PC-9 (cell line): ENCODE measurements around the gene MTREX. TPM values are rescaled to one million over a fixed set of nuclear protein-coding genes. Genes with fewer than 3 reads are reported as not detected.

Source experiments
- BruUV-seq: library from RNA; stranded (reverse); fragments of 400-500 nt; replicated peaks from 2 replicates; lab custom pipeline; 2021; lab: Mats Ljungman, UMichigan
- CTCF ChIA-PET: fragments of 300-600 bp; sonication (Branson Sonifier 250); formaldehyde crosslinking; loops from one replicate; lab custom pipeline; 2022; ENCODE audit warnings: antibody characterized with exemption; lab: Charles Lee
- POLR2A ChIA-PET: fragments of 300-600 bp; sonication (Branson Sonifier 250); formaldehyde crosslinking; loops from one replicate; lab custom pipeline; 2022; ENCODE audit warnings: antibody characterized with exemption; ENCODE audit not compliant: unreplicated experiment; lab: Charles Lee
- DNase-seq, 2 experiments: peaks; one replicate each; pipeline versions ENCODE4 v3.0.0 to v3.0.0-alpha.2; 2015 to 2022; ENCODE audit warnings: mixed read lengths in 1 of 2
- H2AFZ ChIP-seq: fragments of 200-600 bp; sonication (generic); 2 replicates; pipeline ENCODE4 v1.8.1; 2017; ENCODE audit warnings: antibody characterized with exemption
- H3F3A ChIP-seq: fragments of 200-600 bp; sonication (generic); 2 replicates; pipeline ENCODE4 v1.8.1; 2017; ENCODE audit warnings: antibody characterized with exemption, mild to moderate bottlenecking, low read depth; ENCODE audit not compliant: insufficient read depth
- H3K27ac ChIP-seq: fragments of 200-600 bp; sonication (generic); 2 replicates; pipeline ENCODE4 v1.6.1; 2016; ENCODE audit warnings: mixed run types
- H3K27me3 ChIP-seq: fragments of 200-600 bp; sonication (generic); 2 replicates; pipeline ENCODE4 v1.6.1; 2016; ENCODE audit warnings: low read depth, mixed run types; ENCODE audit not compliant: insufficient read depth
- H3K36me3 ChIP-seq: fragments of 200-600 bp; sonication (generic); 2 replicates; pipeline ENCODE4 v1.6.1; 2016; ENCODE audit warnings: low read depth, mixed run types
- H3K4me1 ChIP-seq: fragments of 200-600 bp; sonication (generic); replicated peaks from 2 replicates; pipeline ENCODE4 v1.6.1; 2016; ENCODE audit warnings: mixed run types; ENCODE audit not compliant: insufficient read depth
- H3K4me2 ChIP-seq: fragments of 200-600 bp; sonication (generic); 2 replicates; pipeline ENCODE4 v1.6.1; 2017; ENCODE audit warnings: mixed run types
- H3K4me3 ChIP-seq: fragments of 200-600 bp; sonication (generic); 2 replicates; pipeline ENCODE4 v1.6.1; 2016; ENCODE audit warnings: mixed run types
- H3K79me2 ChIP-seq: fragments of 200-600 bp; sonication (generic); 2 replicates; pipeline ENCODE4 v1.6.1; 2017; ENCODE audit warnings: low read depth, mixed run types
- H3K9me2 ChIP-seq: fragments of 200-600 bp; sonication (generic); 2 replicates; pipeline ENCODE4 v1.8.1; 2017; ENCODE audit warnings: mild to moderate bottlenecking; ENCODE audit not compliant: insufficient read depth
- H3K9me3 ChIP-seq: fragments of 200-600 bp; sonication (generic); 2 replicates; pipeline ENCODE4 v1.8.1; 2016; ENCODE audit warnings: low read depth; ENCODE audit not compliant: insufficient read depth
- H4K20me1 ChIP-seq: fragments of 200-600 bp; sonication (generic); 2 replicates; pipeline ENCODE4 v1.8.1; 2017; ENCODE audit not compliant: insufficient read depth
- CTCF ChIP-seq: fragments of 200-600 bp; sonication (generic); conservative IDR thresholded peaks from 2 replicates; pipeline ENCODE4 v1.6.1; 2017; ENCODE audit warnings: mixed run types, antibody characterized with exemption, mild to moderate bottlenecking, moderate library complexity
- EZH2 ChIP-seq: fragments of 200-600 bp; sonication (generic); IDR thresholded peaks from 2 replicates; pipeline ENCODE4 v1.8.0; 2017; ENCODE audit warnings: antibody characterized with exemption, low read depth
- intact Hi-C: fragments of 100-400 bp; cut with micrococcal nuclease; formaldehyde crosslinking; loops from one replicate; pipeline ENCODE4 v1.10.0; 2022; ENCODE audit not compliant: unreplicated experiment
- total RNA-seq: library from RNA; stranded (reverse); gene quantifications from 2 replicates; pipeline ENCODE4 v1.2.3, GENCODE V29; 2021

MTREX gene
- total RNA-seq, 1 experiment from 2014 or later: 56.7 TPM

- intact Hi-C loops: no loop called here
- no peaks in the 10 kb centered on the region for H3F3A ChIP-seq
- H2AFZ ChIP-seq: no peak overlapping the region
- no peaks in the 10 kb centered on the region for H3K36me3 ChIP-seq
- DNase-seq: no peak
- no peaks in the 10 kb centered on the region for H4K20me1 ChIP-seq
- no peaks in the 10 kb centered on the region for H3K9me2 ChIP-seq
- H3K9me3 ChIP-seq: no peaks in the 10 kb centered on the region
- no peak overlapping the region for H3K27ac ChIP-seq
- no peak overlapping the region for H3K4me3 ChIP-seq
- no peaks in the 10 kb centered on the region for H3K79me2 ChIP-seq
- TF ChIP-seq CTCF: no peak
- TF ChIP-seq EZH2: no peak
- no peaks in the 10 kb centered on the region for H3K4me1 ChIP-seq
- BruUV-seq: no TSS peak
- ChIA-PET POLR2A (no interaction called here), CTCF (no interaction called here)
- H3K4me2 ChIP-seq: no peak overlapping the region
- no peaks in the 10 kb centered on the region for H3K27me3 ChIP-seq
These were observed 164.9 kb downstream of the MTREX start for GRCh38 chr5:55472642-55473041.

Other genes starting within 250 kb of the MTREX start
- gene GZMA, start 205.3 kb upstream of the MTREX start, total RNA-seq: not detected in 2 replicates
- 24.6 and 40.2 TPM in 2 replicates for gene GPX8, start 147.8 kb upstream of the MTREX start, total RNA-seq
- gene CDC20B, start 134.8 kb upstream of the MTREX start, total RNA-seq: not detected in 2 replicates
- 1.1 and 1.8 TPM in 2 replicates for gene MCIDAS, start 80.7 kb upstream of the MTREX start, total RNA-seq
- 4.7 and 7.1 TPM in 2 replicates for gene CCNO, start 74.4 kb upstream of the MTREX start, total RNA-seq
- 11.1 and 16.5 TPM in 2 replicates for gene DHX29, start 295 bp upstream of the MTREX start, total RNA-seq
- gene PLPP1, start 227.0 kb downstream of the MTREX start, total RNA-seq: 12.2 and 18.4 TPM in 2 replicates